MM.1S (cell line): Measurements from ENCODE around the gene MAU2.

Experiments used
- DNase-seq: peaks from one replicate; pipeline ENCODE4 v3.0.0-alpha.2; 2015
- H2AFZ ChIP-seq: fragments of 300-600 bp; sonication (generic); 2 replicates; pipeline ENCODE4 v1.6.0; 2016; ENCODE audit warnings: antibody characterized with exemption, low read length
- H3F3A ChIP-seq: fragments of 300-600 bp; sonication (generic); 2 replicates; pipeline ENCODE4 v1.6.1; 2016; ENCODE audit warnings: mild to moderate bottlenecking, antibody characterized with exemption, low read length, moderate library complexity, mixed read lengths; ENCODE audit not compliant: insufficient read depth
- H3K27ac ChIP-seq: fragments of 300-600 bp; sonication (generic); 2 replicates; pipeline ENCODE4 v1.5.1; 2016; ENCODE audit warnings: mild to moderate bottlenecking, low read length
- H3K27me3 ChIP-seq: fragments of 300-600 bp; sonication (generic); replicated peaks from 2 replicates; pipeline ENCODE4 v1.6.0; 2016; ENCODE audit warnings: low read length; ENCODE audit not compliant: insufficient read depth
- H3K36me3 ChIP-seq: fragments of 300-600 bp; sonication (generic); replicated peaks from 2 replicates; pipeline ENCODE4 v1.6.1; 2016; ENCODE audit warnings: mild to moderate bottlenecking, low read length, mixed read lengths; ENCODE audit not compliant: insufficient read depth
- H3K4me1 ChIP-seq: fragments of 300-600 bp; sonication (generic); 2 replicates; pipeline ENCODE4 v1.6.1; 2016; ENCODE audit warnings: low read length, mixed read lengths
- H3K4me2 ChIP-seq: fragments of 300-600 bp; sonication (generic); 2 replicates; pipeline ENCODE4 v1.6.0; 2016; ENCODE audit warnings: low read depth, low read length
- H3K4me3 ChIP-seq: fragments of 300-600 bp; sonication (generic); 2 replicates; pipeline ENCODE4 v1.5.1; 2016; ENCODE audit warnings: low read length, mixed read lengths
- H3K79me2 ChIP-seq: fragments of 300-600 bp; sonication (generic); 2 replicates; pipeline ENCODE4 v1.6.1; 2016; ENCODE audit warnings: mixed run types, low read length, mixed read lengths
- H3K9ac ChIP-seq: fragments of 300-600 bp; sonication (generic); 2 replicates; pipeline ENCODE4 v1.6.1; 2016; ENCODE audit warnings: low read length, mixed read lengths
- H3K9me2 ChIP-seq: fragments of 300-600 bp; sonication (generic); replicated peaks from 2 replicates; pipeline ENCODE4 v1.6.1; 2016; ENCODE audit warnings: mild to moderate bottlenecking, low read length, mixed read lengths; ENCODE audit not compliant: insufficient read depth
- H3K9me3 ChIP-seq: fragments of 300-600 bp; sonication (generic); replicated peaks from 2 replicates; pipeline ENCODE4 v1.6.1; 2016; ENCODE audit warnings: mild to moderate bottlenecking, low read length, mixed read lengths; ENCODE audit not compliant: insufficient read depth
- H4K20me1 ChIP-seq: fragments of 300-600 bp; sonication (generic); 2 replicates; pipeline ENCODE4 v1.6.1; 2016; ENCODE audit warnings: mild to moderate bottlenecking, low read length, moderate library complexity, mixed read lengths; ENCODE audit not compliant: insufficient read depth
- EZH2 ChIP-seq: fragments of 300-600 bp; sonication (generic); optimal IDR thresholded peaks from 2 replicates; pipeline ENCODE3; 2017; ENCODE audit warnings: low read depth, mild to moderate bottlenecking, antibody characterized with exemption, low read length, mixed read lengths
- EZH2phosphoT487 ChIP-seq: fragments of 300-600 bp; sonication (generic); IDR thresholded peaks from 2 replicates; pipeline ENCODE4 v1.6.1; 2018; ENCODE audit warnings: antibody characterized with exemption, low read length
- TF ChIP-seq, protein P1 (sequence below): fragments of 300-600 bp; sonication (generic); IDR thresholded peaks from 2 replicates; pipeline ENCODE4 v1.5.1; 2016; ENCODE audit warnings: antibody characterized with exemption, low read length, mixed read lengths

Gene MAU2

DNA sequence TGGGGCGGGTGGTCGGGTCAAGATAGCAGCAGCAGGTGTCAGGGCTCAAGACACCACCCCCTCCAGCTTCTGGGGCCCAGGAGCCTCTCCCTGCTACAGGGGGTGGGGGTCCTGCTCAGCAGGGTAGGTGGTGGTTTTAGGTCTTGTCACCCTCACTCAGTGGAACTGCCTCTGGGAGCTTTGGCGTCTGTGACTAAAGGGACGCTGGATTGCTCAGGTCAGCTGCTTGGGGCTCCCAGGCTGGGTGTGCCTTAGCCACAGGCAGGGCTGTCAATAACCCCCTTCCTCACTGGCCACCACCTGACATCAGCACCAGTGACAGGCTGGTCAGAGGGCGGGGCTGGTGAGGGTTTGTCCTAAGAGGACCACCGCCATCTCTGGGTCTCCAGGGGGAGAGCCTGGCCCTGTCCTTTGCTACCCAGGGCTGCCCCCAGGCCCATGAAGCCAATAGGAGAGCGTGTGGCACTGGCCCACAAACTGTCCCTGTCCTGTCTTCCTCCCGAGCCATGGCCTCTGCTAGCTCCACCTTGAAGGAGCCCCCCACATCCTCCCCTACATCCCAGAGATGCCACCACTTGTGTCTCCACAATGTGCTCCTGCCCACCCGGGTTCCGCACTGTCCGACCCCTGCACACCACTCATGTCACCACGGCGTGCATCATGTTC, 36.4 kb downstream of the MAU2 start:
- H3F3A ChIP-seq, result peaks cover 7% of the 10 kb centered on the region; the same call in 1 of the 2 replicates
- DNase-seq, result no peak
- H3K79me2 ChIP-seq, result no peaks in the 10 kb centered on the region
- H3K4me1 ChIP-seq, result 0 out of 2 replicates have a peak, but pooled peaks cover 3% of the 10 kb centered on the region
- H3K36me3 ChIP-seq, result no peaks in the 10 kb centered on the region; the same call in 1 of the 2 replicates
- H3K27ac ChIP-seq, result no peak overlapping the region
- H3K9me2 ChIP-seq, result no peaks in the 10 kb centered on the region
- no peaks in the 10 kb centered on the region for H3K9me3 ChIP-seq
- no peak overlapping the region for H3K9ac ChIP-seq
- H3K27me3 ChIP-seq, result no peaks in the 10 kb centered on the region
- no peak overlapping the region for H3K4me2 ChIP-seq
- no peaks in the 10 kb centered on the region for H4K20me1 ChIP-seq
- H3K4me3 ChIP-seq, result no peak overlapping the region
- no peak for TF ChIP-seq EZH2
- TF ChIP-seq, protein P1, sequence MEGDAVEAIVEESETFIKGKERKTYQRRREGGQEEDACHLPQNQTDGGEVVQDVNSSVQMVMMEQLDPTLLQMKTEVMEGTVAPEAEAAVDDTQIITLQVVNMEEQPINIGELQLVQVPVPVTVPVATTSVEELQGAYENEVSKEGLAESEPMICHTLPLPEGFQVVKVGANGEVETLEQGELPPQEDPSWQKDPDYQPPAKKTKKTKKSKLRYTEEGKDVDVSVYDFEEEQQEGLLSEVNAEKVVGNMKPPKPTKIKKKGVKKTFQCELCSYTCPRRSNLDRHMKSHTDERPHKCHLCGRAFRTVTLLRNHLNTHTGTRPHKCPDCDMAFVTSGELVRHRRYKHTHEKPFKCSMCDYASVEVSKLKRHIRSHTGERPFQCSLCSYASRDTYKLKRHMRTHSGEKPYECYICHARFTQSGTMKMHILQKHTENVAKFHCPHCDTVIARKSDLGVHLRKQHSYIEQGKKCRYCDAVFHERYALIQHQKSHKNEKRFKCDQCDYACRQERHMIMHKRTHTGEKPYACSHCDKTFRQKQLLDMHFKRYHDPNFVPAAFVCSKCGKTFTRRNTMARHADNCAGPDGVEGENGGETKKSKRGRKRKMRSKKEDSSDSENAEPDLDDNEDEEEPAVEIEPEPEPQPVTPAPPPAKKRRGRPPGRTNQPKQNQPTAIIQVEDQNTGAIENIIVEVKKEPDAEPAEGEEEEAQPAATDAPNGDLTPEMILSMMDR, result no peak
- H2AFZ ChIP-seq, result no peak overlapping the region

- Histone ChIP-seq H2AFZ (peak overlapping the region; percentile 13; the same call in 1 of the 2 replicates), H3K4me3 (no peak overlapping the region)
Observed at GRCh38 chr19:19361075-19361594, 40.5 kb downstream of the MAU2 start.

DNA sequence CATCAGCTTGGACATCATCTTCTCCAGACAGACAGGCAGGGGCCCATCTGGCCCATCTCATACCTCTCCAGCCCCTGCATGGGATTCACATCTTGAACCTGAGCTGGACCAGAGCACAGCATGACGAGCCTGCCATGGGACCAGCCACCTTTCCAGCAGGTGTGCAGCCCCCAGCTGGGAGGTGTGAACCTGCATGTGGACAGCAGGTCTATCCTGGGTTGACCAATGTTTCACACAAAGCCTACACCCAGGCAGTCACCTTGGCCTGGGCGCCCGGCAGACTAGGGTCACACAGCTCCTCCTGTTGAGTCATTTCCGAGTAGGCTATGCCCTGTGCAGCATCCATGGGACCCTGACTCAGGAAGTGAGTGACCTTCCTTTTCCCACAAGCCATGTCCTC, 41.4 kb downstream of the MAU2 start:
- no peak overlapping the region for H3K9ac ChIP-seq
- H4K20me1 ChIP-seq, result no peaks in the 10 kb centered on the region
- no peaks in the 10 kb centered on the region for H3K9me2 ChIP-seq
- peaks cover 14% of the 10 kb centered on the region; the same call in 1 of the 2 replicates for H3F3A ChIP-seq
- no peak overlapping the region for H3K4me3 ChIP-seq
- H3K79me2 ChIP-seq, result no peaks in the 10 kb centered on the region
- no peak overlapping the region for H2AFZ ChIP-seq
- no peaks in the 10 kb centered on the region for H3K36me3 ChIP-seq
- no peak overlapping the region for H3K27ac ChIP-seq
- no peak overlapping the region for H3K4me2 ChIP-seq
- no peaks in the 10 kb centered on the region for H3K27me3 ChIP-seq
- no peaks in the 10 kb centered on the region for H3K9me3 ChIP-seq
- peaks cover 10% of the 10 kb centered on the region; the same call in 1 of the 2 replicates for H3K4me1 ChIP-seq
- no peak for DNase-seq
- TF ChIP-seq, protein P1, result no peak
- TF ChIP-seq EZH2 (no peak), EZH2phosphoT487 (no peak)

More at GRCh38 chr19:19361075-19361594, 40.5 kb downstream of the MAU2 start:
- Histone ChIP-seq H3K79me2 (no peaks in the 10 kb centered on the region), H4K20me1 (no peaks in the 10 kb centered on the region), H3K4me1 (0 out of 2 replicates have a peak, but pooled peaks cover 3% of the 10 kb centered on the region), H3K9me2 (no peaks in the 10 kb centered on the region), H3K9ac (no peak overlapping the region), H3K4me2 (peak overlapping the region; percentile 29; the same call in 1 of the 2 replicates), H3K9me3 (no peaks in the 10 kb centered on the region), H3K36me3 (no peaks in the 10 kb centered on the region), H3K27me3 (no peaks in the 10 kb centered on the region), H3F3A (peaks cover 14% of the 10 kb centered on the region; the same call in 1 of the 2 replicates), H3K27ac (no peak overlapping the region)
- TF ChIP-seq EZH2, result no peak
- TF ChIP-seq, protein P1, result peak; percentile 72
- DNase-seq, result peak; percentile 77
